HG03280 (cell line): ENCODE results near the gene TM4SF20.
"Not testable (repeated sequence)": the region's sequence is repeated elsewhere in the genome, so short reads cannot be mapped to it uniquely, and the experiment has no call there.

Experiments used
- ATAC-seq: cut with Tn5 transposase; IDR thresholded peaks from one replicate; pipeline ENCODE4 v1.9.1; 2021; ENCODE audit warnings: mild to moderate bottlenecking, moderate library complexity; ENCODE audit not compliant: unreplicated experiment

Gene TM4SF20

GRCh38 chr2:227398684-227399670, 19.9 kb upstream of the TM4SF20 start:
- ATAC-seq: no peak

GRCh38 chr2:227397562-227397961, 18.5 kb upstream of the TM4SF20 start:
- ATAC-seq: no peak

DNA sequence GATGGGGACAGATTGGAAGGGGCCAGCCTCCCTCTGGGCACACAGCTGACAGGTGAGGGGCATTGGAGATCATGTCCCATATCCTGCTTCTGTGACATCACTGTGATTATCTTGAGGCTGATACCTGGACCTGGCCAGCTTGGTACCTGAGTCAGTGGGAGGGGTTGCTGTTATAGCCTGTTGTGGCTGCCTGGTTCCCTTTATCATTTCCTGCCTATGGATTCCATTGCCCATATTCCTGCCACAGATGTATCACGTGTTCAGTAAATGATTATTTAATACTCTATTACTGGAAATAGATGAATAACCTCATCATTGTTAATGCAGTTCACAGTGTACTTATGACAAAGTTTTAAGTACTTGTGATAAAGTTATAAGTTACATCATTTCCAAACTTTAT, 16.4 kb upstream of the TM4SF20 start:
- ATAC-seq: no peak

DNA sequence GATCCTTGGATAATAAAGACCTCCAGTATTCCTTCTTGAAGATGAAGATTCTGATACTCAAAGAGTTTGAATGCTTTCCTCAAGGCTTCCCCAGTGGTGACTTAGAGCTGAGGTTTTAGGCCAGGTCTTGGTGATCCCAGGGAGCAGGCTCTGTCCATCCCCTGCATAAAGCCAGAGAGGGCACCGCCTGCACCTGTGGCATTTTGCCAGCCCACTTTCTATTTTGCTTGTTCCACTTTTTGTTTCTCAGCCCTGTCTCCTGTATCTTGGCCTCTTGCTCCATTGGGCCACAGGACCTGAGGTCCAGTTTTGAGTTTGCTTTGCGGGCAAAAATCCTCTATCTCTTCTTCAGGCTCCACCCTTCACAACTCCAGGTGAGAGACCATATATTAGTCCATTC, 15.3 kb upstream of the TM4SF20 start:
- ATAC-seq: no peak

GRCh38 chr2:227390468-227391256, 11.6 kb upstream of the TM4SF20 start:
- ATAC-seq: no peak

DNA sequence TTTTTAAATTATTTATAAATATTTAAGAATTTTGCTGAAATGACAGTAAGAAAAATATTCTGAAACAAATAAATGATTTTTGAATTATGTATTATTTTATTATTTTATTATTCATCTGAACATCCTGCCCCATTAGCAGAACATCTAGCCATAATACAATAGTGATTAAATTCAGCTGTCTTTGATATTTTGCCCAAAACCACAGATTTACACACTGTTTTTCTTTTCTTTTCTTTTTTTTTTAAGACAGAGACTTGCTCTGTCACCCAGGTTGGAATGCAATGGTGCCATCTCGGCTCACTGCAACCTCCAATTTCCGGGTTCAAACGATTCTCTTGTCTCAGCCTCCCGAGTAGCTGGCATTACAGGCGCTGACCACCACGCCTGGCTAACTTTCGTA, 10.6 kb upstream of the TM4SF20 start:
- no peak for ATAC-seq

GRCh38 chr2:227389231-227389630, 10.1 kb upstream of the TM4SF20 start:
- no peak for ATAC-seq

DNA sequence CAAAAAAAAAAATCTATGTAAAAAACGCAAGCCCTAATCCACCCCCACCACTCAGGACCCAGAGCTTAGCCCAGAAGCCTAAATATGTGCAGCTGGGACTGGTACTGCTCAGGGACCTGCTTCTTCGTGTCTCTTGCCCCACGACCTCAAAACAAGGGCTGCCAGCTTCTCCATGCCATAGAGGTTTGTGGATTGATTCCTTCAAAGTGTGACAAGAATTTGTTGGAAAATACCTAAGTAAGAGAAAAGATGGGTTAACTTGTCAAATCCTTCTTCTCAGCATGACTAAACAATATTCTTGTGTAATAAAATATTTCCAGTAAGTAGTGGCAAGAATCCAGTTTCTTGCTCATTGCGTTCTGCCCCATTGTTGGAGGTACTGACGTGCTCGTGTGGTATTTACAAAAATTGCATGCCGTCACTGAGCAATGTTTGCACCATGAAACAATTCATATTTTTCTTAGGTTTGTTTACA, 9.5 kb upstream of the TM4SF20 start:
- ATAC-seq: no peak

GRCh38 chr2:227387583-227387982, 8.5 kb upstream of the TM4SF20 start, which contains the start of gene SCYGR1:
SCYGR1 (minus strand) TSS chr2:227387949; CDS start chr2:227387949, 0 bp downstream.
- ATAC-seq: not testable (repeated sequence)

DNA sequence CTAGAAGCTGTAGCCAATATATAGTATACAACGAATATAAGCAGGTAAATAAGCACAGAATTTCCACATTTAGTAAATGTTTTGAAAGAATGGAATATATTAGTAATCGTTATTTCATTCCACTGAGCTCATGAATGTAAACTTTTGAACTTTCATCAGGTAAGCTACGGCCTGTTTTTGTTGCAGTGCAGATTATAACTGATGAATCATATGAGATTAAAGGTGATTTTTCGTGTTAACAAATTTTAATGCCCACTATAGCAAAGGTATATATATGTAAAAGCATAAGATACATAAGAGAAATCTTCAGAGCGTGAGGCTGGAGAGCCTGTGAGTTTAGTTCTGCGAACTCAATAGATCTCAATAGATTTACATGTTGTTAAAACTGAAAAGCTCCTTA, 7.5 kb upstream of the TM4SF20 start:
- ATAC-seq: no peak

GRCh38 chr2:227383686-227384085, 4.6 kb upstream of the TM4SF20 start:
- no peak for ATAC-seq

GRCh38 chr2:227382241-227382835, 3.2 kb upstream of the TM4SF20 start:
- ATAC-seq: not testable (repeated sequence)

GRCh38 chr2:227378371-227378782, 729 bp downstream of the TM4SF20 start:
- ATAC-seq: no peak

- no peak for ATAC-seq
Observed at GRCh38 chr2:227377467-227378351, 1.4 kb downstream of the TM4SF20 start.

GRCh38 chr2:227376656-227377396, 2.3 kb downstream of the TM4SF20 start:
- ATAC-seq: no peak

- ATAC-seq: no peak
Observed at GRCh38 chr2:227374158-227374557, 4.9 kb downstream of the TM4SF20 start.

DNA sequence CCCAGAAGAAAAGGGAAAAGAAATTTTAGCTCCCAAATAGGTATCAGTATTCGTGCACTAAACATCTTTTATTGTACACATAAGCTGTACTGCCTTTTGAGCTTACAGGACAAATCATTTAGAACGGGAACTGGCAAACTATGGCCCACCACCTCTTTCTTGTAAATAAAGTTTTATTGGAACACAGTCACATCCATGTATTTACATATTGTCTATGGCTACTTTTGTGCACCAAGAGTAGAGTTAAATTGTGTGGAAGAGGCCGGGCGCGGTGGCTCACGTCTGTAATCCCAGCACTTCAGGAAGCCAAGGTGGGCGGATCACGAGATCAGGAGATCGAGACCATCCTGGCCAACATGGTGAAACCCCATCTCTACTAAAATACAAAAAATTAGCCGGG, 5.7 kb downstream of the TM4SF20 start:
- no peak for ATAC-seq

DNA sequence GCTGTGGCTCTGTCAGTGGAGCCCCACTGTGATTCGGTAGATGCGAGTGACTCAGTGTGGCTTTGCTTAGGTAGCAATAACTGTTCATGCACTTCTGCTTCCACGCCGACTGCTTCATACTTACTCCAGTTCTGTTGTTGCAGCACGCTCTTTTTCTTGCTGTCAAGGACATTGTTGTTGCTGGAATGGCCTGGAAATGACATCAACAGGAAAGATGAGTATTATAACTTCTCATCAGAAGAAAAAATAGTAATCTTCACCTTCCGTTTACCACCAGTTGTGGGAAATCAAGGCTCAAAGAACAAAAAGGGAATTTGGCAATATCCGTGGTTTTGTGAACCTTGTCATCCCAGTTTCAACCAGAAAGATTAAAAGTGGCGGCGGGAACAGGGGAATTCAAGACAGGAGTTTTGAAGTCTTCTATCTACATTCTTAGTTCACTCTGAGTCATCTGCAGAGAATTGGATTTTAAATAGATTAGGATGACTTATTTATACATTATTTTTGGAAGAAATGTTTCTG, 8.3 kb downstream of the TM4SF20 start:
- ATAC-seq: no peak

GRCh38 chr2:227370092-227370491, 9.0 kb downstream of the TM4SF20 start:
- no peak for ATAC-seq
